ENCODE measurements around the gene GALNS. TPM values are rescaled to one million over a fixed set of nuclear protein-coding genes. Genes with fewer than 3 reads are reported as not detected.

GALNS gene
- total and polyA plus RNA-seq, 2 of the 8 experiments (the other 6 are each of a cell fraction or from before 2014, with no cell fraction given) = 8.9 to 17.8 TPM

DNA sequence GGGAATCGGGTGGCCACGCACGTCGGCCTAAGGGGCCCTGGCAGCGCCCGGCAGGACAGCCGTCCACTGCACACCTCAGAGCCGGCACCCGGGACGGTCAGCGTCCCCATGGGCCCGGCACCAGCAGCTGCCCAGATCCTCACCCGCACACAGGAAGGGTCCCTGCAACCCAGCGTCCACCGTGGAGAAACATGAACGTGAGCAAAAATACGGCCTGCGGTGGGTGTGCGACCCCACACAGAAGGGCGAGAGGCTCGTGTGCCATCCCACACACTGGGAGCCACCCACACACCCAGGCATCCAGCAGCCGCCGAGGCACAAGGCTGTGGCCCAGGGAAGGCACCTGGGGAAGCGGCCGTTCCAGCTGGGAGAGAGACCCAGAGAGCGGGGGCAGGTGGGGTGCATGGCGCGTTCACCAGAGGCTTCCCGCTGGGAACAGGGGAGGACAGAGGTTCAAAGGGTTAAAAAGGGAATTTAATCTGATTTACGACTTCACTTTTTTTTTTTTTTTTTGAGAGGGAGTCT, 78.1 kb downstream of the GALNS start:
- no peak for FAIRE-seq
- Histone ChIP-seq H3K79me1 (ENCODE audit: low read depth, low read length) (peaks cover 4% of the 10 kb centered on the region; the same call in 1 of the 2 replicates), H4K5ac (ENCODE audit: insufficient read length, low read depth, low read length) (no peak overlapping the region), H3K4ac (replicated peaks; ENCODE audit: insufficient read length, low read depth, low read length) (no peak overlapping the region), H2BK5ac (ENCODE audit: low read depth, low read length) (no peak overlapping the region), H4K20me1 (replicated peaks in 1 of 2; ENCODE audit: control insufficient read depth in 1 of 2, insufficient read depth in 2 of 2, low read length in 2 of 2) (peaks cover 0 to 8% of the 10 kb centered on the region in 2 experiments), H3K9ac (replicated peaks in 1 of 4; ENCODE audit: extremely low read depth in 1 of 4, low read depth in 3 of 4, low read length in 3 of 4) (0 out of 7 replicates have a peak overlapping the region, but pooled peaks of 1 of the 4 experiments have one; percentile 2), H3K27ac (ENCODE audit: low read depth, low read length) (no peak overlapping the region), H3K36me3 (ENCODE audit: control insufficient read depth in 2 of 4, insufficient read depth in 4 of 4, low read length in 3 of 4) (no peaks in the 10 kb centered on the region), H3K27me3 (replicated peaks in 1 of 4; ENCODE audit: control insufficient read depth in 3 of 4, extremely low read depth in 1 of 4, insufficient read depth in 3 of 4, low read length in 3 of 4) (no peaks in the 10 kb centered on the region), H2AFZ (ENCODE audit: low read length) (no peak overlapping the region), H3K4me3 (ENCODE audit: extremely low read depth in 1 of 4, insufficient read depth in 2 of 4, low read depth in 3 of 4, low read length in 4 of 4) (no peak overlapping the region), H3K4me2 (ENCODE audit: insufficient read depth in 1 of 2, low read depth in 2 of 2, low read length in 2 of 2) (no peak overlapping the region; a peak in 1 of 4 replicates), H2BK12ac (ENCODE audit: low read depth, low read length) (peak overlapping the region; percentile 75; the same call in 1 of the 2 replicates), H3K23ac (ENCODE audit: insufficient read length) (no peak overlapping the region), H3K18ac (ENCODE audit: extremely low read depth, low read length) (no peak overlapping the region; the same call in 1 of the 2 replicates), H2AK5ac (ENCODE audit: low read depth, low read length) (no peak overlapping the region), H2BK120ac (replicated peaks; ENCODE audit: low read depth, low read length) (no peak overlapping the region), H2BK15ac (ENCODE audit: low read length) (no peak overlapping the region), H3K14ac (ENCODE audit: insufficient read length) (no peak overlapping the region), H3K79me2 (ENCODE audit: control insufficient read depth in 1 of 2, insufficient read depth in 2 of 2, low read length in 2 of 2) (peaks cover 0 to 30% of the 10 kb centered on the region in 2 experiments; a peak in 1 of 4 replicates), H3K56ac (replicated peaks; ENCODE audit: insufficient read length, low read depth, low read length) (no peak overlapping the region), H2BK20ac (ENCODE audit: low read length) (no peak overlapping the region), H3K23me2 (ENCODE audit: low read depth, low read length) (peaks cover 3% of the 10 kb centered on the region; the same call in 1 of the 2 replicates), H3K9me3 (ENCODE audit: insufficient read depth in 2 of 2, low read depth in 1 of 2, low read length in 1 of 2) (no peaks in the 10 kb centered on the region), H4K91ac (replicated peaks; ENCODE audit: insufficient read length, low read length) (peak overlapping the region; percentile 42), H4K8ac (ENCODE audit: extremely low read depth, insufficient read depth, low read length) (peak overlapping the region; percentile 75; the same call in 1 of the 2 replicates), H3K4me1 (replicated peaks in 1 of 4; ENCODE audit: control insufficient read depth in 3 of 4, insufficient read depth in 4 of 4, low read length in 3 of 4) (peaks cover 2 to 20% (median 10%) of the 10 kb centered on the region in 4 experiments)
- DNase-seq (ENCODE audit: low read depth in 1 of 2, low spot score in 2 of 2) = no peak
- WGBS, 2 experiments (ENCODE audit: extremely low coverage in 1 of 2, insufficient coverage in 1 of 2, insufficient read length in 1 of 2, insufficient replicate concordance in 2 of 2, low coverage in 1 of 2, low lambda C conversion rate in 2 of 2, missing lambda C conversion rate in 1 of 2) = 91% methylated on average over 23 of the region's 30 CpGs; no CpG with 5 or more reads in 1 of the 2 experiments
- POLR2A ChIA-PET (ENCODE audit: partially characterized antibody) = interaction anchor here (1.2 to 4.7 kb wide), 4 partner anchors 10 to 18 kb away, joined by 5 to 16 read pairs (median 8); no protein-coding TSS in a partner anchor
- CTCF ChIA-PET (ENCODE audit: partially characterized antibody) = interaction anchor here (0.8 to 7.4 kb wide), 10 partner anchors 9 to 79 kb away, joined by 3 to 94 read pairs (median 5); partner anchors contain the start of gene APRT
- TF ChIP-seq, protein P1, sequence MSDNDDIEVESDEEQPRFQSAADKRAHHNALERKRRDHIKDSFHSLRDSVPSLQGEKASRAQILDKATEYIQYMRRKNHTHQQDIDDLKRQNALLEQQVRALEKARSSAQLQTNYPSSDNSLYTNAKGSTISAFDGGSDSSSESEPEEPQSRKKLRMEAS (IDR thresholded peaks at IDR 0.05) = no peak
- TF ChIP-seq SP2 (IDR thresholded peaks at IDR 0.05; ENCODE audit: low read length) = no peak
- TF ChIP-seq TAF1 (IDR thresholded peaks at IDR 0.05; ENCODE audit: low read depth, low read length) = no peak
- TF ChIP-seq YY1 (IDR thresholded peaks at IDR 0.05; ENCODE audit: low read depth, low read length) = no peak
- TF ChIP-seq RBBP5 (IDR thresholded peaks at IDR 0.05; ENCODE audit: borderline replicate concordance, low read depth, low read length) = no peak
- TF ChIP-seq MAFK (IDR thresholded peaks at IDR 0.05; ENCODE audit: low read depth, low read length) = no peak
- no peak for TF ChIP-seq RXRA (IDR thresholded peaks at IDR 0.05; ENCODE audit: insufficient read depth, low read depth, low read length)
- no peak for TF ChIP-seq ASH2L (IDR thresholded peaks at IDR 0.05; ENCODE audit: low read length)
- TF ChIP-seq SIX5 (IDR thresholded peaks at IDR 0.05; ENCODE audit: low read depth, low read length) = no peak
- no peak for TF ChIP-seq TEAD4 (IDR thresholded peaks at IDR 0.05; ENCODE audit: low read depth, low read length)
- TF ChIP-seq, protein P2, sequence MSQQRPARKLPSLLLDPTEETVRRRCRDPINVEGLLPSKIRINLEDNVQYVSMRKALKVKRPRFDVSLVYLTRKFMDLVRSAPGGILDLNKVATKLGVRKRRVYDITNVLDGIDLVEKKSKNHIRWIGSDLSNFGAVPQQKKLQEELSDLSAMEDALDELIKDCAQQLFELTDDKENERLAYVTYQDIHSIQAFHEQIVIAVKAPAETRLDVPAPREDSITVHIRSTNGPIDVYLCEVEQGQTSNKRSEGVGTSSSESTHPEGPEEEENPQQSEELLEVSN (IDR thresholded peaks at IDR 0.05) = no peak
